Stomach (tissue), 9 donors: ENCODE data around the gene ZNF554. TPM values are rescaled to one million over a fixed set of nuclear protein-coding genes. Genes with fewer than 3 reads are reported as not detected.

ENCODE experiments used
- DNase-seq, 2 donors: peaks; one replicate each; pipeline versions ENCODE4 v3.0.0 to v3.0.0-alpha.2; 2013 to 2019
- H3K27ac ChIP-seq, 5 donors: fragments of 200-600 bp in 4 of 5; sonication (generic) in 4 of 5; one replicate each; pipeline ENCODE4 v1.5.1; 2013 to 2019; ENCODE audit warnings: mild to moderate bottlenecking in 1 of 5, moderate library complexity in 1 of 5
- H3K27me3 ChIP-seq, 3 donors: fragments of 200-600 bp; sonication (generic); one replicate each; pipeline ENCODE4 v1.5.1; 2017 to 2019; ENCODE audit warnings: mixed run types in 1 of 3
- H3K36me3 ChIP-seq, 4 donors: fragments of 200-600 bp; sonication (generic); 1 replicate in 3 of 4; 2 replicates in 1 of 4; pipeline ENCODE4 v1.5.1; 2016 to 2019
- H3K4me1 ChIP-seq, 4 donors: fragments of 200-600 bp; sonication (generic); one replicate each; pipeline ENCODE4 v1.5.1; 2016 to 2019
- H3K4me3 ChIP-seq, 4 donors: fragments of 200-600 bp; sonication (generic) in 3 of 4; one replicate each; pipeline ENCODE4 v1.5.1; 2016 to 2019; ENCODE audit warnings: mild to moderate bottlenecking in 1 of 4
- H3K9me3 ChIP-seq, 4 donors: fragments of 200-600 bp; sonication (generic); one replicate each; pipeline ENCODE4 v1.5.1; 2016 to 2019
- CTCF ChIP-seq, 7 experiments: fragments of 450-650 bp in 4 of 7; fragments of 200-600 bp in 3 of 7; sonication (generic) in 3 of 7; IDR thresholded peaks; one replicate each; pipeline ENCODE4 v1.5.1; 2016 to 2019; ENCODE audit warnings: antibody characterized with exemption in 7 of 7, control low read depth in 2 of 7, mild to moderate bottlenecking in 1 of 7
- EP300 ChIP-seq: sonication (generic); formaldehyde crosslinking; IDR thresholded peaks from one replicate; pipeline ENCODE4 v1.6.1; 2017; ENCODE audit warnings: antibody characterized with exemption
- POLR2A ChIP-seq, 4 donors: fragments of 450-650 bp; IDR thresholded peaks; one replicate each; pipeline ENCODE4 v1.6.1; 2016; ENCODE audit warnings: antibody characterized with exemption in 4 of 4, control low read depth in 2 of 4, mild to moderate bottlenecking in 1 of 4, moderate library complexity in 1 of 4
- POLR2AphosphoS5 ChIP-seq, 3 donors: sonication (generic); formaldehyde crosslinking; IDR thresholded peaks; one replicate each; pipeline ENCODE4 v1.6.1; 2016; ENCODE audit warnings: antibody characterized with exemption in 3 of 3
- WGBS, 5 donors: extraction: QIAGEN DNeasy Blood & Tissue Kit in 3 of 5; methylation state at CpG; one replicate each; pipeline versions ENCODE4 v1.1.5 to v1.1.7; 2013 to 2018; 5-methylcytosine and 5-hydroxymethylcytosine counted together
- intact Hi-C: fragments of 100-400 bp; cut with DNase I; formaldehyde crosslinking; loops from one replicate; pipeline ENCODE4 v1.15.1; 2023; ENCODE audit warnings: low total_unique reads
- polyA plus RNA-seq, 3 donors: library from polyadenylated mRNA; stranded (reverse); fragments of 200-250 nt; gene quantifications; one replicate each; pipeline ENCODE4 v1.2.3, GENCODE V29; 2013
- total RNA-seq, 5 donors: library from RNA; depleted of rRNA; stranded (reverse); fragments of >200 nt; gene quantifications; one replicate each; pipeline versions ENCODE4 v1.1.0 to v1.2.3, GENCODE V29; 2014 to 2016
- donor health status: healthy with polysubstance abuse.
- donor health status: Bipolar disorder and iron deficiency.
- donor health status: healthy.

ZNF554 gene
- total and polyA plus RNA-seq, 8 donors, result 0.58 to 21.4 (median 3.1) TPM

DNA sequence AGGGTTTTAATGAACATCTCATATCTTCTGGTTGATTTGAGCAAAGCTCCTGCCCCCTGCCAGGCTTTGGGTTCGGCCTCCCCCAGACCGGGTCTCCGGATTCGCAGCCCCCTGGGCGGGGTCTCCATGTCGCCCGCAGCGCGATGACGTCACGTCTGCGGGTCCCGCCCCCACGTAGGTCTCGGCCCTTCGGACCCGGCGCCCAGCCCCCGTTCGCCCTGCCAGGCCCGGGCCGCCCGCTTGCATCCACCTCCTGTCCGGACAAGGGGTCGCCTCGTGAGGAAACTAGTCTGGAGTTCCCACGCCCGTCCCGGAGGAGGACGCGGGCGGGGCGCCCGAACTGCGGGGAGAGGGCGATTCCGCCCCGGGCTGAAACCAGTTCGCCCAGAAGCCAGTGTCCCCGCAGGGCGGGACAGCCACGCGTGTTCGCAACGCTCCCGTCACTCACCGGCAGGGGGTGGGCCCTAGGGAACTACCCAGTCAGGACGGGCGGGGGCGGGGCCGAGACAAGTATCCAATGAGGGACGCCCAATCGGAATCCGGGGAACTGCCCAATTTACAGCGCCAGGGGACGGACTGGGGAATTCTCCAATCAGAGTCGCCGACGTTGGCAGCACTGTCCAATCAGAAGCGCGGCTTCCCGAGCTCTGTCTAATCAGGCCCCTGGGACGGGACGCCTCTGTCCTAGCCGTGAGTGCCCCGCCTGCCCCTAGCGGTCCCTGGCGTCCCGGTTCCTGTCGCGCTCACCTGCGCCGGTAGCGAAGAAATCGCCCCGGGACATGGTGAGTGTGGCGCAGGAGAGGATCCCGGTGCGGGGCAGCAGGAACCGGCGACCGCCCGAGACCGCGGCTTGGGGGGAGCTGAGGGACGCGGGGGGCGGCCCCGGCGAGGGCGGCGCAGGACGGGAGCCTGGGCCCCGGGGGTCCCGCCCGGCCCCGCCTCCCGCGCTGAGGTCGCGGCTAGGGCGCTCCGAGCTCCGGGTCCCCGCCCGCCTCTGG is 21.4 kb downstream of the ZNF554 start, which contains the start of gene ZNF555:
Gene ZNF555 (plus strand): TSS at position 682 of the 998 bp plus-strand sequence. CDS start 98 bp downstream, at position 780.
- Histone ChIP-seq H3K4me1 (peaks cover 12 to 17% (median 15%) of the 10 kb centered on the region in 4 donors), H3K4me3 (peak within 1 kb of the TSS; percentile 87 to 98 (median 95)), H3K9me3 (peaks cover 3 to 36% (median 19%) of the 10 kb centered on the region in 4 donors), H3K27me3 (no peaks in the 10 kb centered on the region), H3K27ac (peak within 1 kb of the TSS; percentile 86 to 93 (median 89)), H3K36me3 (peaks cover 0 to 27% (median 6%) of the 10 kb centered on the region in 4 donors)
- peak; percentile 100 for DNase-seq
- peak; percentile 7 for TF ChIP-seq EP300
- peak in 4 of 7 experiments; percentile 23 to 55 (median 42) for TF ChIP-seq CTCF (IDR thresholded peaks at IDR 0.05)
- TF ChIP-seq POLR2AphosphoS5 (IDR thresholded peaks at IDR 0.05), result peak in 2 of 3 donors; percentile 68 to 70
- TF ChIP-seq POLR2A (IDR thresholded peaks at IDR 0.05), result no peak
- intact Hi-C loops, result no loop called here
- WGBS, 5 donors, result 0 to 2% (median 1%) methylated on average over 46 to 106 of the region's 106 CpGs

GRCh38 chr19:2841855-2842574 is 22.3 kb downstream of the ZNF554 start:
- Histone ChIP-seq H3K36me3 (peaks cover 0 to 26% (median 12%) of the 10 kb centered on the region in 4 donors), H3K9me3 (peaks cover 0 to 34% (median 13%) of the 10 kb centered on the region in 4 donors), H3K4me3 (peak overlapping the region; percentile 87 to 98 (median 95)), H3K4me1 (peaks cover 12 to 17% (median 15%) of the 10 kb centered on the region in 4 donors), H3K27ac (peak overlapping the region; percentile 82 to 93 (median 89)), H3K27me3 (no peaks in the 10 kb centered on the region)
- DNase-seq, result peak in 1 of 2 donors; percentile 51
- intact Hi-C loops, result no loop called here
- 2 to 8% (median 3%) methylated on average over 35 to 61 of the region's 62 CpGs for WGBS, 5 donors
- TF ChIP-seq CTCF (IDR thresholded peaks at IDR 0.05) (no peak), POLR2AphosphoS5 (IDR thresholded peaks at IDR 0.05) (no peak), EP300 (no peak), POLR2A (IDR thresholded peaks at IDR 0.05) (no peak)

DNA sequence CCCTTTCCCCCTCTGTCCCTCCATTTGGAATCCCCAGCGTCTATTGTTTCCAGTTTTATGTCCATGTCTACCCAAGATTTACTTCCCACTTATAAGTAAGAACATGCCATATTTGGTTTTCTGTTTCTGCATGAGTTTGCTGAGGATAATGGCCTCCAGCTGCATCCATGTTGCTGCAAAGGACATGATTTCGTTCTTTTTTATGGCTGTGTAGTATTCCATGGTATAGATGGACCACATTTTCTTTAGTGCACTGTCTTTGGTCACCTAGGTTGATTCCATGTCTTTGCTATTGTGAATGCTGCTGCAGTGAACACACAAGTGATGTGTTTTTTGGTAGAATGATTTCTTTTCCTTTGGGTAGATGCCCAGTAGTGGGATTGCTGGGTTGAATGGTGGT is 25.4 kb downstream of the ZNF554 start:
- intact Hi-C loops, result no loop called here
- DNase-seq, result no peak
- peaks cover 12 to 21% (median 17%) of the 10 kb centered on the region in 4 donors for H3K4me1 ChIP-seq
- H3K27me3 ChIP-seq, result no peaks in the 10 kb centered on the region
- WGBS, 5 donors, result 88 to 100% (median 96%) methylated on average over 2 of the region's 2 CpGs
- H3K27ac ChIP-seq, result no peak overlapping the region
- H3K36me3 ChIP-seq, result peaks cover under 1 to 38% (median 14%) of the 10 kb centered on the region in 4 donors
- peaks cover 3 to 37% (median 23%) of the 10 kb centered on the region in 4 donors for H3K9me3 ChIP-seq
- TF ChIP-seq POLR2AphosphoS5 (IDR thresholded peaks at IDR 0.05), result no peak
- no peak for TF ChIP-seq CTCF (IDR thresholded peaks at IDR 0.05)
- TF ChIP-seq EP300, result no peak
- TF ChIP-seq POLR2A (IDR thresholded peaks at IDR 0.05), result no peak
- H3K4me3 ChIP-seq, result no peak overlapping the region
